Measurements from ENCODE around the gene AOPEP.

The AOPEP gene

GRCh38 chr9:95099321-95100070 lies 373.0 kb downstream of the AOPEP start:
- no peak for DNase-seq (ENCODE audit: low spot score)

GRCh38 chr9:95100071-95100627 lies 373.6 kb downstream of the AOPEP start:
- no peak for DNase-seq (ENCODE audit: low spot score)

GRCh38 chr9:95101326-95101725 lies 374.8 kb downstream of the AOPEP start:
- DNase-seq (ENCODE audit: low spot score): no peak

GRCh38 chr9:95102001-95102433 lies 375.5 kb downstream of the AOPEP start:
- DNase-seq (ENCODE audit: low spot score): no peak

- no peak for DNase-seq (ENCODE audit: low spot score)
Observed at GRCh38 chr9:95102572-95102971, 376.1 kb downstream of the AOPEP start.

GRCh38 chr9:95103281-95103771 lies 376.8 kb downstream of the AOPEP start:
- no peak for DNase-seq (ENCODE audit: low spot score)

GRCh38 chr9:95103871-95104580 lies 377.5 kb downstream of the AOPEP start:
- no peak for DNase-seq (ENCODE audit: low spot score)

GRCh38 chr9:95104581-95104960 lies 378.1 kb downstream of the AOPEP start:
- DNase-seq (ENCODE audit: low spot score): no peak

- DNase-seq (ENCODE audit: low spot score): no peak
Observed at GRCh38 chr9:95104980-95105379, 378.5 kb downstream of the AOPEP start.

- no peak for DNase-seq (ENCODE audit: low spot score)
Observed at GRCh38 chr9:95105519-95106287, 379.2 kb downstream of the AOPEP start.

GRCh38 chr9:95107001-95107749 lies 380.7 kb downstream of the AOPEP start:
- no peak for DNase-seq (ENCODE audit: low spot score)

GRCh38 chr9:95107976-95108375 lies 381.5 kb downstream of the AOPEP start:
- DNase-seq (ENCODE audit: low spot score): no peak

GRCh38 chr9:95108777-95109176 lies 382.3 kb downstream of the AOPEP start:
- no peak for DNase-seq (ENCODE audit: low spot score)

GRCh38 chr9:95109456-95109855 lies 383.0 kb downstream of the AOPEP start:
- no peak for DNase-seq (ENCODE audit: low spot score)

- no peak for DNase-seq (ENCODE audit: low spot score)
Observed at GRCh38 chr9:95110921-95111525, 384.5 kb downstream of the AOPEP start.

GRCh38 chr9:95111716-95112115 lies 385.2 kb downstream of the AOPEP start:
- no peak for DNase-seq (ENCODE audit: low spot score)

- no peak for DNase-seq (ENCODE audit: low spot score)
Observed at GRCh38 chr9:95112436-95113280, 386.2 kb downstream of the AOPEP start.

- no peak for DNase-seq (ENCODE audit: low spot score)
Observed at GRCh38 chr9:95115104-95115503, 388.6 kb downstream of the AOPEP start.

GRCh38 chr9:95116002-95116807 lies 389.7 kb downstream of the AOPEP start:
- DNase-seq (ENCODE audit: low spot score): no peak

Measured in germinal center (tissue), 1 donor.